Mesendoderm (in vitro differentiated cells): ENCODE measurements around the gene SLC50A1.

ENCODE experiments used
- DNase-seq: peaks from one replicate; pipeline ENCODE4 v3.0.0; 2013
- H2AK5ac ChIP-seq: 2 replicates; pipeline ENCODE4 v1.6.1; 2013; ENCODE audit warnings: low read length, inconsistent platforms
- H2BK120ac ChIP-seq: 2 replicates; pipeline ENCODE4 v1.6.1; 2013; ENCODE audit warnings: low read depth, mild to moderate bottlenecking, low read length, moderate library complexity, mixed read lengths
- H2BK15ac ChIP-seq: replicated peaks from 2 replicates; pipeline ENCODE4 v1.6.1; 2013; ENCODE audit warnings: low read depth, mild to moderate bottlenecking, moderate library complexity
- H2BK5ac ChIP-seq: 2 replicates; pipeline ENCODE4 v1.6.1; 2013; ENCODE audit warnings: low read length, inconsistent platforms
- H3K18ac ChIP-seq: 2 replicates; pipeline ENCODE4 v1.6.1; 2013; ENCODE audit warnings: mild to moderate bottlenecking, low read length, mixed read lengths
- H3K23ac ChIP-seq: one replicate; pipeline ENCODE4 v1.6.1; 2013; ENCODE audit warnings: low read length
- H3K27ac ChIP-seq: 2 replicates; pipeline ENCODE4 v1.5.1; 2013; ENCODE audit warnings: low read depth, mild to moderate bottlenecking, inconsistent platforms, low read length, moderate library complexity
- H3K27me3 ChIP-seq: 2 replicates; pipeline ENCODE4 v1.6.1; 2013; ENCODE audit warnings: low read length, control low read depth, mild to moderate bottlenecking, inconsistent platforms; ENCODE audit not compliant: insufficient read depth, poor library complexity
- H3K36me3 ChIP-seq: 2 replicates; pipeline ENCODE4 v1.6.1; 2013; ENCODE audit warnings: low read length, inconsistent platforms; ENCODE audit not compliant: control insufficient read depth, insufficient read depth
- H3K4ac ChIP-seq: one replicate; pipeline ENCODE4 v1.6.1; 2013; ENCODE audit warnings: low read depth, mild to moderate bottlenecking, low read length, moderate library complexity
- H3K4me1 ChIP-seq: 2 replicates; pipeline ENCODE4 v1.6.1; 2013; ENCODE audit warnings: low read depth, low read length, inconsistent platforms; ENCODE audit not compliant: control insufficient read depth
- H3K4me2 ChIP-seq: 2 replicates; pipeline ENCODE4 v1.6.1; 2013; ENCODE audit warnings: low read length
- H3K4me3 ChIP-seq: 2 replicates; pipeline ENCODE4 v1.5.1; 2013; ENCODE audit warnings: mild to moderate bottlenecking, low read length
- H3K56ac ChIP-seq: one replicate; pipeline ENCODE4 v1.6.1; 2013; ENCODE audit warnings: low read length
- H3K79me1 ChIP-seq: 2 replicates; pipeline ENCODE4 v1.6.1; 2013; ENCODE audit warnings: low read length, inconsistent platforms
- H3K79me2 ChIP-seq: 2 replicates; pipeline ENCODE4 v1.6.1; 2013; ENCODE audit warnings: mild to moderate bottlenecking, low read length; ENCODE audit not compliant: control insufficient read depth, insufficient read depth
- H3K9ac ChIP-seq: 2 replicates; pipeline ENCODE4 v1.6.1; 2013; ENCODE audit warnings: low read length, inconsistent platforms
- H4K5ac ChIP-seq: one replicate; pipeline ENCODE4 v1.6.1; 2013; ENCODE audit warnings: low read length
- H4K8ac ChIP-seq: one replicate; pipeline ENCODE4 v1.6.1; 2013; ENCODE audit warnings: low read depth, mild to moderate bottlenecking, control low read depth, low read length, moderate library complexity
- WGBS: extraction: QIAGEN DNeasy Blood & Tissue Kit; methylation state at CpG from one replicate; pipeline ENCODE4 v1.1.7; 2013; ENCODE audit warnings: low lambda C conversion rate, missing lambda C conversion rate; ENCODE audit not compliant: insufficient coverage; ENCODE audit errors: extremely low coverage; 5-methylcytosine and 5-hydroxymethylcytosine counted together

The SLC50A1 gene

GRCh38 chr1:155128755-155129473, 6.7 kb upstream of the SLC50A1 start:
- no CpG with 5 or more reads among the region's 14 CpGs for WGBS

DNA sequence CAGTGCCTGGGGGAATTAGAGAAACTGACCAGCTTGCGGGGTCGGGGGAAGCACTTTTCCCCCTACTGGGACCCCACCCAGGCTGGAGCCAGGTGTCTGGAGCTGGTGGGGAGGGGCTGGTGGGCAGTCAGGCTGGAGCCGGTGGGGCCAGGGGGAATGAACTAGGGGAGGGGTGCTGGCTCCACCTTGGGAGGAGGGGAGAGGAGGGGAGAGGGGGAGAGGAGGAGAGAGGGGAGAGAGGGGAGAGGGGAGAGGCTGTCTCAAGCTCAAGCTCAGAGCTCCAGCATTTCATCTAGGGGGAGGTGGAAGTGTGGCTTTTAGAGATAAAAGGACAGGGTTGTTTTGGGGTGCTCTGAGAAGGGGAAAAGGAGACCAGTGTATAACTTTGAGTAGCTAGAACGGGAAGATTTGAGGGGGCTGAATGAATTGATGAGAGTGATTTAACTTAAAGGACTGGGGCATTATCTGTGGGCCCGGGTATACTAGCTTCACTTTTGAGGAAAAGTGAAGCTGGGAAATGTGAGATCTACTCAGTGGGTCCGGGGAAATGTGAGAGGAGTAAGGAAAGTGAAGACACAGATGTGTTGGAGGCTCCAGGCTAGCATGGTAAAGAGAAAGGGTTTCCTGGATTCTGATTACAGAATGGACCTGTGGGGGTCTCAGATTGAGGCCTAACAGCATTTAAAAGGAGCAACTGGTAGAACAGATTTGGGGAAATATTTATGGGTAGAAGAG, 5.2 kb upstream of the SLC50A1 start:
- Histone ChIP-seq H3K4me2 (peak overlapping the region; percentile 96), H3K56ac (peak overlapping the region; percentile 83), H4K8ac (no peak overlapping the region), H3K18ac (peak overlapping the region; percentile 85), H3K79me2 (no peaks in the 10 kb centered on the region), H3K23ac (no peak overlapping the region), H3K4me3 (no peak overlapping the region), H3K36me3 (no peaks in the 10 kb centered on the region), H2BK5ac (peak overlapping the region; percentile 6), H4K5ac (peak overlapping the region; percentile 59), H2BK120ac (no peak overlapping the region), H3K9ac (peak overlapping the region; percentile 65), H2AK5ac (no peak overlapping the region), H2BK15ac (no peak overlapping the region), H3K27ac (peak overlapping the region; percentile 72), H3K27me3 (peaks cover 12% of the 10 kb centered on the region), H3K4me1 (peaks cover 15% of the 10 kb centered on the region), H3K79me1 (peaks cover 1% of the 10 kb centered on the region), H3K4ac (peak overlapping the region; percentile 49)
- WGBS: no CpG with 5 or more reads among the region's 6 CpGs
- peak; percentile 61 for DNase-seq

More at GRCh38 chr1:155128755-155129473, 6.7 kb upstream of the SLC50A1 start:
- H3K4me1 ChIP-seq: peaks cover 15% of the 10 kb centered on the region
- peak overlapping the region; percentile 72 for H3K27ac ChIP-seq
- H2AK5ac ChIP-seq: peak overlapping the region; percentile 83
- peak overlapping the region; percentile 96 for H3K4me2 ChIP-seq
- peak overlapping the region; percentile 48 for H3K23ac ChIP-seq
- no peak overlapping the region for H4K8ac ChIP-seq
- H2BK120ac ChIP-seq: no peak overlapping the region
- peak overlapping the region; percentile 2 for H4K5ac ChIP-seq
- H3K56ac ChIP-seq: peak overlapping the region; percentile 83
- no peak overlapping the region for H3K4ac ChIP-seq
- peak overlapping the region; percentile 35 for H2BK5ac ChIP-seq
- H2BK15ac ChIP-seq: no peak overlapping the region
- peak; percentile 59 for DNase-seq
- H3K79me2 ChIP-seq: no peaks in the 10 kb centered on the region
- peaks cover 14% of the 10 kb centered on the region for H3K27me3 ChIP-seq
- H3K79me1 ChIP-seq: peaks cover 1% of the 10 kb centered on the region
- no peaks in the 10 kb centered on the region for H3K36me3 ChIP-seq
- peak overlapping the region; percentile 1 for H3K4me3 ChIP-seq
- H3K9ac ChIP-seq: peak overlapping the region; percentile 65
- peak overlapping the region; percentile 85 for H3K18ac ChIP-seq

GRCh38 chr1:155131285-155131684, 4.4 kb upstream of the SLC50A1 start:
- Histone ChIP-seq H3K79me1 (peaks cover 1% of the 10 kb centered on the region), H3K9ac (no peak overlapping the region), H3K36me3 (no peaks in the 10 kb centered on the region), H3K79me2 (no peaks in the 10 kb centered on the region), H3K56ac (no peak overlapping the region), H3K4me1 (peaks cover 15% of the 10 kb centered on the region), H3K4me2 (no peak overlapping the region), H3K18ac (no peak overlapping the region), H2BK15ac (no peak overlapping the region), H4K8ac (no peak overlapping the region), H3K27ac (no peak overlapping the region), H4K5ac (no peak overlapping the region), H3K4ac (no peak overlapping the region), H3K27me3 (peaks cover 5% of the 10 kb centered on the region), H2AK5ac (no peak overlapping the region), H3K4me3 (no peak overlapping the region), H3K23ac (no peak overlapping the region), H2BK5ac (no peak overlapping the region), H2BK120ac (no peak overlapping the region)
- WGBS: no CpG with 5 or more reads among the region's 8 CpGs
- DNase-seq: no peak

DNA sequence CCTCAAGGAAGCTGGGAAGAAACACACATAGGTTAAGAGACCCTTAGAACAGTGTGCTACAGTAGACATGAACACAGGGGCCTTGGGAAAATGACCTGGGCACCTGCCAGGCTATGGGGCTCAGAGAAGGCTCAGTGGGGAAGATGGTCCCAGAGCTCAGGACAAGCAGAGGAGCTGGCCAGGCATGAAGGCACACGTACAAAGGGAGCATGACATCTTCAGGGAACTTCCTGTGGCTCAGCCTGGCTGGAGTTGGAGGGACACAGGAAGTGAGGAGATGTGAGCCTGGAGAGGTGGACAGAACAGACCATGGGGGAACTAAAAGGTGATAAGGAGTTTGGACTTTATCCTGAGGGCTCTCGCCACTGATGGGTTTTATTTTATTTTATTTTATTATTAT, 3.8 kb upstream of the SLC50A1 start:
- Histone ChIP-seq H2AK5ac (no peak overlapping the region), H3K4ac (no peak overlapping the region), H3K9ac (no peak overlapping the region), H3K4me2 (no peak overlapping the region), H3K27ac (no peak overlapping the region), H3K4me1 (peaks cover 15% of the 10 kb centered on the region), H3K36me3 (no peaks in the 10 kb centered on the region), H2BK15ac (no peak overlapping the region), H4K8ac (no peak overlapping the region), H4K5ac (no peak overlapping the region), H3K79me1 (peaks cover 1% of the 10 kb centered on the region), H2BK120ac (no peak overlapping the region), H3K27me3 (peaks cover under 1% of the 10 kb centered on the region), H3K56ac (no peak overlapping the region), H2BK5ac (no peak overlapping the region), H3K23ac (no peak overlapping the region), H3K18ac (no peak overlapping the region), H3K4me3 (no peak overlapping the region), H3K79me2 (no peaks in the 10 kb centered on the region)
- no peak for DNase-seq
- no CpG with 5 or more reads among the region's 2 CpGs for WGBS

DNA sequence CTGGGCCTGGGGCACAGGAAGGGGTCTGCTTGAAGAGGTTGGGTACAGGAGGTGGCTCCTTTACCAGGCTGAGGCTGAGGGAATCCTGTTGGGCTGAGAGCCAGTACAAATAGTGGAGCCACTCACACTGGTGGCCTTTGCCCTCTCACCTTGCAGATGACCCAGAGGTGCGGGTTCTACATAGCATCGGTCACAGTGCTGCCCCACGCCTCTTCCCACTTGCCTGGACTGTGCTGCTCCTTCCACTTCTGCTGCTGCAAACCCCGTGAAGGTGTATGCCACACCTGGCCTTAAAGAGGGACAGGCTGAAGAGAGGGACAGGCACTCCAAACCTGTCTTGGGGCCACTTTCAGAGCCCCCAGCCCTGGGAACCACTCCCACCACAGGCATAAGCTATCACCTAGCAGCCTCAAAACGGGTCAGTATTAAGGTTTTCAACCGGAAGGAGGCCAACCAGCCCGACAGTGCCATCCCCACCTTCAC, 1.8 kb upstream of the SLC50A1 start:
- Histone ChIP-seq H2BK5ac (no peak overlapping the region), H3K4me2 (no peak overlapping the region), H2BK120ac (no peak overlapping the region), H4K5ac (no peak overlapping the region), H3K9ac (no peak overlapping the region), H2BK15ac (no peak overlapping the region), H3K18ac (no peak overlapping the region), H3K27ac (no peak overlapping the region), H3K4me1 (peaks cover 11% of the 10 kb centered on the region), H2AK5ac (no peak overlapping the region), H3K79me2 (no peaks in the 10 kb centered on the region), H3K23ac (no peak overlapping the region), H3K79me1 (peaks cover 9% of the 10 kb centered on the region), H3K36me3 (no peaks in the 10 kb centered on the region), H3K27me3 (no peaks in the 10 kb centered on the region), H3K56ac (no peak overlapping the region), H3K4me3 (no peak overlapping the region), H3K4ac (no peak overlapping the region), H4K8ac (no peak overlapping the region)
- WGBS: no CpG with 5 or more reads among the region's 7 CpGs
- DNase-seq: no peak
